GM12865 (cell line): Measurements from ENCODE around the gene CDC42BPA.
"Not testable (repeated sequence)": the region's sequence is repeated elsewhere in the genome, so short reads cannot be mapped to it uniquely, and the experiment has no call there.

Experiments used
- DNase-seq: peaks from one replicate; pipeline ENCODE4 v3.0.0; 2010; ENCODE audit warnings: low read depth
- H3K4me3 ChIP-seq: 2 replicates; pipeline ENCODE4 v1.5.1; 2011; ENCODE audit warnings: mild to moderate bottlenecking, low read depth, low read length, control low read depth
- TF ChIP-seq, protein P1 (sequence below): IDR thresholded peaks from 2 replicates; pipeline ENCODE4 v1.5.1; 2011; ENCODE audit warnings: low read length, control low read depth, low read depth, inconsistent platforms; ENCODE audit not compliant: insufficient read depth; ENCODE audit errors: missing control alignments

CDC42BPA gene

DNA sequence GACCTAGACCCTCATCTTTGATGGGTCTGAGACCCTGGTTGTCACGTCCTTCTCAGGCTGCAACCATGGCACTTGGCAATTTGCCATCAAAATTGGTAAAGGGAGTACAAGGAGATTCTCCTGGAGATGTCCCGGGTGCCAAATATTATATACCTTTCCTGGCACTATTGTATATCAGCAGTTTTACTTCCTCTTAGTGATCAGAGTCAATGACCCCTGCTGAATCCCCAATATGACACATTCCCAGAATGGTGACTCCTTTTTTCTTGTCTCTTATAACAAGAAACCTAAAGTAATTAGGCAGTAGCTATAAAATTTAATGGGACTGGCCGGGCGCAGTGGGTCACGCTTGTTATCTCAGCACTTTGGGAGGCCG, 39.6 kb upstream of the CDC42BPA start:
- TF ChIP-seq, protein P1, sequence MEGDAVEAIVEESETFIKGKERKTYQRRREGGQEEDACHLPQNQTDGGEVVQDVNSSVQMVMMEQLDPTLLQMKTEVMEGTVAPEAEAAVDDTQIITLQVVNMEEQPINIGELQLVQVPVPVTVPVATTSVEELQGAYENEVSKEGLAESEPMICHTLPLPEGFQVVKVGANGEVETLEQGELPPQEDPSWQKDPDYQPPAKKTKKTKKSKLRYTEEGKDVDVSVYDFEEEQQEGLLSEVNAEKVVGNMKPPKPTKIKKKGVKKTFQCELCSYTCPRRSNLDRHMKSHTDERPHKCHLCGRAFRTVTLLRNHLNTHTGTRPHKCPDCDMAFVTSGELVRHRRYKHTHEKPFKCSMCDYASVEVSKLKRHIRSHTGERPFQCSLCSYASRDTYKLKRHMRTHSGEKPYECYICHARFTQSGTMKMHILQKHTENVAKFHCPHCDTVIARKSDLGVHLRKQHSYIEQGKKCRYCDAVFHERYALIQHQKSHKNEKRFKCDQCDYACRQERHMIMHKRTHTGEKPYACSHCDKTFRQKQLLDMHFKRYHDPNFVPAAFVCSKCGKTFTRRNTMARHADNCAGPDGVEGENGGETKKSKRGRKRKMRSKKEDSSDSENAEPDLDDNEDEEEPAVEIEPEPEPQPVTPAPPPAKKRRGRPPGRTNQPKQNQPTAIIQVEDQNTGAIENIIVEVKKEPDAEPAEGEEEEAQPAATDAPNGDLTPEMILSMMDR: no peak
- DNase-seq: no peak
- H3K4me3 ChIP-seq: no peak overlapping the region

DNA sequence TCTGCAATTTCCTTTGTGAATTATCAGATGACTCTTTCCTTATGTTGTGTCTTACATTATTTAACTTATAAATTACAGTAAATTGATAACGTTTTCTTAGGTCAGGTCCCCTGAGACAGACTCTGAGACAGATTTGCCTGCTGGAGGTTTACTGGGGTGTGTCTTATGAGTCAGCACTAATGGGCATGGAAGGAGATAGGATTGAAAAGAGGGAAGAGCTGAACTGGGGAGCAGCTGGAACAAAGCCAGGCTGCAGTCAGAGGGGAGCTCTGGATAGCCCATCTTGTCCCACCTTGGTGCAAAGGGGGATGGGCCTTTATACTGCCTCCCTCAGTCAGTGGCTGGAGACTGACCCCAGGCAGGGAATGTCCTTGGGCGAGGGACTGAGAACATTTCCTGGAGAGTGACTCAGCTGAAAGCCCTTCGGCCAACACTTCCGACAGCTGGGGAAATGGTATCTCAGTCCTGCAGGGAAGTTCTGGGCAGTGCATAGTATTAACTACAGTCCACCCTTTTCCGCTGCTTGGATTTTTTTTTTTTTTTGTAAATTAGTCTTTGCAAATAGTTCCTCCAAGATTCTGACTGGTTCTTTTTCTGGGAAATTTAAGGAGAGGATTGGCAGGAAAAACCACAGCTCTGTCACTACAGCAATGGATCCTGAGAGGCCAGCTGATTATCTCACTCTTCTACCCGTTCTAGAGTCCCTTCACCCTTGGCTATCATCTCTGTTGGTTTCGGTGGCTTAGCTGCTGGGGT, 39.1 kb upstream of the CDC42BPA start:
- H3K4me3 ChIP-seq: no peak overlapping the region
- TF ChIP-seq, protein P1: no peak
- no peak for DNase-seq

DNA sequence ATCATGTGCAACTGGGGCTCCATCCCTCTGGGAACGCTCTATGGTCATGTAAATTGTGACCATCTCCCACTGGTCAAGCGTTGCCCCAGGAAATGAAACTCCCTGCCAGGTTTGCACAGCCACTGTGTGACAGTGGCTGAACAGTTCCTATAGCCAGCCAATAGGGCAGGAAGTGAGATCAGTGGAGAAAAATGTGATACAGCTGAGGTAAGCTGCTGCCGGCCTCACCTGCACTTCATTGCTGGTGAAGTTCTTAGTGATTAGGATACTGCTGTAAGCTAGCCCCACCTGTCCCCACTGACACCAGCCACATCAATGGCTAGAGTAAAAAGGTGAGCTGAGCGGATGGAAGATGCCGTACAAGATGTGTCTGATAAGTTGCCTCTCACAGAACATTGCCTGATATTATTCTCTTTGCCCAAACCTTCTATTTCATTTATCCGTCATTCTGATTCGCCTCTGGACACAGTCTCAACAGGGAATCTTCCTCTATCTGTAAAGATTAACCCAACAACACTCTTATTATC, 38.4 kb upstream of the CDC42BPA start:
- DNase-seq: no peak
- TF ChIP-seq, protein P1: no peak
- H3K4me3 ChIP-seq: no peak overlapping the region

DNA sequence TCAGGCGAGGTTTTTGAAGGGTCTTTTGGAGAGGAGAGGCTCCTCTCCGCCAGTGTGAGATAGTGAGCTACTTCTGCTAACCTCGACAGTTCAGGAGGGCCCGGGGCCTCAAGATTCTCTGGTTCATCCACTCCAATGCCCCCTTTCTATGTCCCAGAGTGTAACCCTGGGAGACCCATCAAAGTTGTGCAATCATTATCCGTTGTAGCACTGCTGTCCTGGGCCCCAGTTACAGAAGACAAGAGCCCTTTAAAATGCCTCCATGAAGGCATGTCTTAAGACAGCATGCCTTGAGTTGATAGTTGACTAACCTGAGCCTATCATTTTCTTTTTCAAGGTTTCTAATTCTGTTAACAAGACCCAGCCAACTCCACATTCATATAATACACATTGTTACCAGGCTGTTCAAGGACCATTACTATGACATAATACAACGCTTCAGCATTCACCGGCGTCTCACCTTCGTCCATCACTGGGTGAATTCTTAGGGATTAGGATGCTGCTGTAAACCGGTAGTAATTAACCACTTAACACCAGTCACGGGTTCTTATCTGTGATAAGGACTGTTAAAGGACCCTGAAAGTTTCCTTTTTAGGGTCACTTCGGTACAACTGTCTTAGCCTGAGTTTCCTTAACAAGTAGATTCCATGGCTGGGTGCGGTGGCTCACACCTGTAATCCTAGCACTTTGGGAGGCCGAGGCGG, 37.4 kb upstream of the CDC42BPA start:
- TF ChIP-seq, protein P1: no peak
- no peak for DNase-seq

DNA sequence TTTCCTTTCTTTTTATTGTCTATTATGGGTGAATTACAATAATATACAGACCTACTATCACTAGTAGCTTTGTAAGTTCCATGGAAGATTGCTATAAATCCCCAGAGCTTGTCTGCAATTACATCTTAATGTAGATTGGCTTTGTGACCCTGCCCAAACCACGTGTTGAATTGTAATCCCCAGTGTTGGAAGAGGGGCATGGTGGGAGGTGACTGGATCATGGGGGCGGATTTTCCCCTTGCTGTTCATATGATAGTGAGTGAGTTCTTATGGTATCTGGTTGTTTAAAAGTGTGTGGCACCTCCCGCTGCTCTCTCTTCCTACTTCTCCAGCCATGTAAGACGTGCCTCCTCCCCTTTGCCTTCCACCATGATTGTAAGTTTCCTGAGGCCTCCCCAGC, 34.9 kb upstream of the CDC42BPA start:
- TF ChIP-seq, protein P1: no peak
- no peak for DNase-seq

More for the DNA sequence above, 37.4 kb upstream of the CDC42BPA start:
- H3K4me3 ChIP-seq: no peak overlapping the region

DNA sequence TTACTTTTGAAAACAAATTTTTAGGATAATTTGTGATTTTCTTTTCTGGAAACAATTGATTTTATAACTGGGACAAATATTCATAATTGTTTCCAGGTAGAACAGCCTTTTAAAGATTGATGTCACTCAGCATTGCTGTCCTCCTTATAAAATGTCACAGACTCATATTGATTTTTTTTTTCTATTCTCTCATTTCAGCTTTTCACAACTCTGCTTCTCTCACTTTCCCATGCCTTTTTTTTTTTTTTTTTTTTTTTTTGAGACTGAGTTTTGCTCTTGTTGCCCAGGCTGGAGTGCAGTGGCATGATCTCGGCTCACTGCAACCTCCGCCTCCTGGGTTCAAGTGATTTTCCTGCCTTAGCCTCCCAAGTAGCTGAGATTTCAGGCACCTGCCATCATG, 33.9 kb upstream of the CDC42BPA start:
- not testable (repeated sequence) for DNase-seq, H3K4me3 ChIP-seq

More for the DNA sequence above, 34.9 kb upstream of the CDC42BPA start:
- H3K4me3 ChIP-seq: no peak overlapping the region

DNA sequence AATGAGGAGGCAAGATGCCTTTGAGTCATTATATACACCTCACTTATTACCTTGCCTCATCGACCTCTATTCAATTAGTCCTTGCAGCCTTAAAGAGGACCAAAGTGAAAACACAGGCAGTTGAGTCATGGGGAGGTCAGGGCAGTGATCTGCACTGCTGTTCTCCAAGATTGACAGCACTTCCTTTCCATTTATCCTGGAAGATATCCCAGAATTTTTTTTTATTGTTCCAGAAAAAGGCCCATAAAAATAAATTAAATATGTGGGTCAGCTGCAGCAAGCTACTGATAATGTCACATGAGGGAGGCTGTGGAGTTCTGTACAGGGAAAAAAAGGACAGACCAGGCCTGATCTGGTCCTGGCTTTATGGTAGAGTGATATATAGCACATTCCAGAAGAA, 33.2 kb upstream of the CDC42BPA start:
- TF ChIP-seq, protein P1: no peak
- no peak for DNase-seq
- H3K4me3 ChIP-seq: no peak overlapping the region
